HepG2 (cell line): Measurements from ENCODE around the gene KRTCAP3. TPM values are rescaled to one million over a fixed set of nuclear protein-coding genes. Genes with fewer than 3 reads are reported as not detected.
A peak's percentile ranks its signal among the peaks of the same experiment; 100 is the strongest.

Experiments
- CAMTA2 ChIP-seq: sonication (generic); formaldehyde crosslinking; IDR thresholded peaks from 2 replicates; pipeline ENCODE4 v1.4.0; 2020; ENCODE audit warnings: mild to moderate bottlenecking, missing genetic modification reagents, borderline replicate concordance
- JUND ChIP-seq: sonication (generic); formaldehyde crosslinking; IDR thresholded peaks from 2 replicates; pipeline ENCODE4 v1.8.0; 2022; ENCODE audit warnings: mild to moderate bottlenecking, missing genetic modification reagents
- KLF13 ChIP-seq: sonication (generic); formaldehyde crosslinking; IDR thresholded peaks from 2 replicates; pipeline ENCODE4 v1.4.0; 2020; ENCODE audit warnings: mild to moderate bottlenecking, missing genetic modification reagents
- MBD4 ChIP-seq: IDR thresholded peaks from 2 replicates; pipeline ENCODE4 v1.6.1; 2012; ENCODE audit warnings: low read length, inconsistent platforms, borderline replicate concordance
- PHF21A ChIP-seq: sonication (generic); formaldehyde crosslinking; IDR thresholded peaks from 2 replicates; pipeline ENCODE4 v1.5.0; 2020; ENCODE audit warnings: mild to moderate bottlenecking, missing genetic modification reagents
- ZNF235 ChIP-seq: sonication (generic); formaldehyde crosslinking; IDR thresholded peaks from 2 replicates; pipeline ENCODE4 v1.8.1; 2023; ENCODE audit warnings: mild to moderate bottlenecking, missing genetic modification reagents, borderline replicate concordance
- ZNF263 ChIP-seq: sonication (generic); formaldehyde crosslinking; IDR thresholded peaks from 2 replicates; pipeline ENCODE4 v1.4.0; 2020; ENCODE audit warnings: missing genetic modification reagents
- ZNF350 ChIP-seq: sonication (generic); formaldehyde crosslinking; IDR thresholded peaks from 2 replicates; pipeline ENCODE4 v1.4.0; 2020; ENCODE audit warnings: mild to moderate bottlenecking, low read depth, missing genetic modification reagents, borderline replicate concordance
- ZNF383 ChIP-seq: sonication (generic); formaldehyde crosslinking; IDR thresholded peaks from 2 replicates; pipeline ENCODE4 v1.4.0; 2020; ENCODE audit warnings: missing genetic modification reagents, mild to moderate bottlenecking, borderline replicate concordance
- ZNF510 ChIP-seq: sonication (generic); formaldehyde crosslinking; IDR thresholded peaks from 2 replicates; pipeline ENCODE4 v1.4.0; 2020; ENCODE audit warnings: low read depth, mild to moderate bottlenecking, missing genetic modification reagents
- polyA plus RNA-seq, 8 experiments: library from polyadenylated mRNA; depleted of rRNA in 3 of 8; stranded (reverse) in 7 of 8; unstranded in 1 of 8; fragments of >200 nt; fragmentation: Illumina TruSeq in 4 of 8; extraction: Trizol in 4 of 8; gene quantifications; 2 replicates each; pipeline versions ENCODE4 v1.2.1 to v1.2.3, GENCODE V29; 2011 to 2016; ENCODE audit warnings: low read depth in 4 of 8, missing spikeins in 1 of 8, mixed read lengths in 1 of 8; ENCODE audit not compliant: insufficient read depth in 1 of 8
- total RNA-seq, 5 experiments: library from RNA; depleted of rRNA; stranded (reverse); fragments of >200 nt; fragmentation: Illumina TruSeq; extraction: Trizol; gene quantifications; 2 replicates each; pipeline ENCODE4 v1.2.3, GENCODE V29; 2016; ENCODE audit warnings: low read depth in 1 of 5
- TF ChIP-seq, protein P1 (sequence below): sonication (generic); formaldehyde crosslinking; IDR thresholded peaks from 2 replicates; pipeline ENCODE4 v1.5.0; 2020; ENCODE audit warnings: missing genetic modification reagents
- TF ChIP-seq, protein P2 (sequence below): sonication (generic); formaldehyde crosslinking; IDR thresholded peaks from 2 replicates; pipeline ENCODE4 v1.8.0; 2022; ENCODE audit warnings: mild to moderate bottlenecking, missing genetic modification reagents, borderline replicate concordance
- TF ChIP-seq, protein P3 (sequence below): sonication (generic); formaldehyde crosslinking; IDR thresholded peaks from 2 replicates; pipeline ENCODE4 v1.9.0; 2021; ENCODE audit warnings: missing genetic modification reagents, borderline replicate concordance
- TF ChIP-seq, protein P4 (sequence below): sonication (generic); formaldehyde crosslinking; IDR thresholded peaks from 2 replicates; pipeline ENCODE4 v1.5.0; 2020; ENCODE audit warnings: missing genetic modification reagents
- TF ChIP-seq, protein P5 (sequence below): sonication (generic); formaldehyde crosslinking; IDR thresholded peaks from 2 replicates; pipeline ENCODE4 v1.4.0; 2020; ENCODE audit warnings: missing genetic modification reagents
- TF ChIP-seq, protein P6 (sequence below): fragments of 450-650 bp; IDR thresholded peaks from 2 replicates; pipeline ENCODE4 v1.6.1; 2017
- TF ChIP-seq, protein P7 (sequence below): sonication (generic); formaldehyde crosslinking; IDR thresholded peaks from 2 replicates; pipeline ENCODE4 v1.8.1; 2022; ENCODE audit warnings: low read depth, mild to moderate bottlenecking, missing genetic modification reagents

The KRTCAP3 gene
- total and polyA plus RNA-seq, 2 of the 13 experiments (the other 11 are each of a cell fraction or from before 2014, with no cell fraction given) = 2.1 to 4.5 TPM

DNA sequence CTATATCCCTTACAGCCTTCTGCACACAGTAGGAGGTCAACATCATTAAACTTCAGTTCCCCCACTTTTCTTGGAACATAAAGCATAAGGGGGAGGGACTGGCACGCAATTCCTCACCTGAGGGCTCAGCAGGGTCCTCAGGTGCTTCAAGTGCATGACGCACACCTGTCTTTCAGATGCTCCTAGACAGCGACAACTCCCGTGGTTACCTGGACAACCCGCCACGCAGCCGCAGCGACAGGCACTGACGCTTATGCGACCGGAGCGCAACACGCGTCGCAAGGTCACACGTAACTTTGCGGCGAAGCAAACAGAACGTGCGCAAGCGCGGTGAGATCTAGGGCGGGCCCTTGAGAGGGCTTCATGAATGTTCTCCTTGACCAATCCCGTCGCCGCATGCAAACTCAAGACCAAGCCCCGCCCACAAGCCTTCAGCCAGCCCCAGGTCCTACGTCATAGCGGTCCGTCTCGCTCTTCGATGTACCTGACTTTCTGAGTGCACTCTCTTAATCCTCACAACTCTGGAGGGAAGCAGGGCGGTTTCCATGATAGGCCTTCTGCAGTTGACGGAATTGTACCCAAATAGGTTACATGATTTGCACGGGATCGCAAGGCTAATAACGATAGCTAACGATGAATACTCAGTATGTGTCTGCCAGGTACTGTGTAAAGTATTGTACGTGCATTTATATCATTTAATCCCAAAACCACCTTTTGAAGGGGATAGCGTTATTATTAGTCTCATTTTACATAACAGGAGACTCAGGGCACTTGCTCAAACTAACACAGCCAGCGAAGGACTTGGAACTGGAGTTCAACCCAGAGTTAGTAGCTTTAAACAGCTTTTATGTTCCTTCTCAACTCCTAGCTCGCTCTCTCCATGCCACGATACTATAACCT lies 47.6 kb downstream of the KRTCAP3 start, which contains the start of gene IFT172 (continued):
- TF ChIP-seq MBD4 = no peak
- peak; percentile 72 for TF ChIP-seq ZNF350 (CRISPR knock-in tag)
- TF ChIP-seq, protein P1, sequence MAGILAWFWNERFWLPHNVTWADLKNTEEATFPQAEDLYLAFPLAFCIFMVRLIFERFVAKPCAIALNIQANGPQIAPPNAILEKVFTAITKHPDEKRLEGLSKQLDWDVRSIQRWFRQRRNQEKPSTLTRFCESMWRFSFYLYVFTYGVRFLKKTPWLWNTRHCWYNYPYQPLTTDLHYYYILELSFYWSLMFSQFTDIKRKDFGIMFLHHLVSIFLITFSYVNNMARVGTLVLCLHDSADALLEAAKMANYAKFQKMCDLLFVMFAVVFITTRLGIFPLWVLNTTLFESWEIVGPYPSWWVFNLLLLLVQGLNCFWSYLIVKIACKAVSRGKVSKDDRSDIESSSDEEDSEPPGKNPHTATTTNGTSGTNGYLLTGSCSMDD = no peak
- TF ChIP-seq ZNF235 (CRISPR knock-in tag) = 0 out of 2 replicates have a peak, but pooled peaks have one; percentile 26
- TF ChIP-seq ZNF383 (CRISPR knock-in tag) = no peak
- TF ChIP-seq PHF21A (CRISPR knock-in tag) = no peak
- TF ChIP-seq JUND (CRISPR knock-in tag) = peak; percentile 25; the same call in 1 of the 2 replicates
- no peak for TF ChIP-seq KLF13 (CRISPR knock-in tag)
- no peak for TF ChIP-seq ZNF263
- TF ChIP-seq, protein P2, sequence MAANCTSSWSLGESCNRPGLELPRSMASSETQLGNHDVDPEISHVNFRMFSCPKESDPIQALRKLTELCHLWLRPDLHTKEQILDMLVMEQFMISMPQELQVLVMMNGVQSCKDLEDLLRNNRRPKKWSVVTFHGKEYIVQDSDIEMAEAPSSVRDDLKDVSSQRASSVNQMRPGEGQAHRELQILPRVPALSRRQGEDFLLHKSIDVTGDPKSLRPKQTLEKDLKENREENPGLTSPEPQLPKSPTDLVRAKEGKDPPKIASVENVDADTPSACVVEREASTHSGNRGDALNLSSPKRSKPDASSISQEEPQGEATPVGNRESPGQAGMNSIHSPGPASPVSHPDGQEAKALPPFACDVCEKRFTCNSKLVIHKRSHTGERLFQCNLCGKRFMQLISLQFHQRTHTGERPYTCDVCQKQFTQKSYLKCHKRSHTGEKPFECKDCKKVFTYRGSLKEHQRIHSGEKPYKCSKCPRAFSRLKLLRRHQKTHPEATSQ (CRISPR knock-in tag) = no peak
- no peak for TF ChIP-seq ZNF510 (CRISPR knock-in tag)
- TF ChIP-seq, protein P3, sequence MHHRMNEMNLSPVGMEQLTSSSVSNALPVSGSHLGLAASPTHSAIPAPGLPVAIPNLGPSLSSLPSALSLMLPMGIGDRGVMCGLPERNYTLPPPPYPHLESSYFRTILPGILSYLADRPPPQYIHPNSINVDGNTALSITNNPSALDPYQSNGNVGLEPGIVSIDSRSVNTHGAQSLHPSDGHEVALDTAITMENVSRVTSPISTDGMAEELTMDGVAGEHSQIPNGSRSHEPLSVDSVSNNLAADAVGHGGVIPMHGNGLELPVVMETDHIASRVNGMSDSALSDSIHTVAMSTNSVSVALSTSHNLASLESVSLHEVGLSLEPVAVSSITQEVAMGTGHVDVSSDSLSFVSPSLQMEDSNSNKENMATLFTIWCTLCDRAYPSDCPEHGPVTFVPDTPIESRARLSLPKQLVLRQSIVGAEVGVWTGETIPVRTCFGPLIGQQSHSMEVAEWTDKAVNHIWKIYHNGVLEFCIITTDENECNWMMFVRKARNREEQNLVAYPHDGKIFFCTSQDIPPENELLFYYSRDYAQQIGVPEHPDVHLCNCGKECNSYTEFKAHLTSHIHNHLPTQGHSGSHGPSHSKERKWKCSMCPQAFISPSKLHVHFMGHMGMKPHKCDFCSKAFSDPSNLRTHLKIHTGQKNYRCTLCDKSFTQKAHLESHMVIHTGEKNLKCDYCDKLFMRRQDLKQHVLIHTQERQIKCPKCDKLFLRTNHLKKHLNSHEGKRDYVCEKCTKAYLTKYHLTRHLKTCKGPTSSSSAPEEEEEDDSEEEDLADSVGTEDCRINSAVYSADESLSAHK = no peak
- no peak for TF ChIP-seq CAMTA2 (CRISPR knock-in tag)
- TF ChIP-seq, protein P4, sequence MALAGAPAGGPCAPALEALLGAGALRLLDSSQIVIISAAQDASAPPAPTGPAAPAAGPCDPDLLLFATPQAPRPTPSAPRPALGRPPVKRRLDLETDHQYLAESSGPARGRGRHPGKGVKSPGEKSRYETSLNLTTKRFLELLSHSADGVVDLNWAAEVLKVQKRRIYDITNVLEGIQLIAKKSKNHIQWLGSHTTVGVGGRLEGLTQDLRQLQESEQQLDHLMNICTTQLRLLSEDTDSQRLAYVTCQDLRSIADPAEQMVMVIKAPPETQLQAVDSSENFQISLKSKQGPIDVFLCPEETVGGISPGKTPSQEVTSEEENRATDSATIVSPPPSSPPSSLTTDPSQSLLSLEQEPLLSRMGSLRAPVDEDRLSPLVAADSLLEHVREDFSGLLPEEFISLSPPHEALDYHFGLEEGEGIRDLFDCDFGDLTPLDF (CRISPR knock-in tag) = no peak
- TF ChIP-seq, protein P5, sequence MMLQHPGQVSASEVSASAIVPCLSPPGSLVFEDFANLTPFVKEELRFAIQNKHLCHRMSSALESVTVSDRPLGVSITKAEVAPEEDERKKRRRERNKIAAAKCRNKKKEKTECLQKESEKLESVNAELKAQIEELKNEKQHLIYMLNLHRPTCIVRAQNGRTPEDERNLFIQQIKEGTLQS (CRISPR knock-in tag) = 0 out of 2 replicates have a peak, but pooled peaks have one; percentile 37
- TF ChIP-seq, protein P6, sequence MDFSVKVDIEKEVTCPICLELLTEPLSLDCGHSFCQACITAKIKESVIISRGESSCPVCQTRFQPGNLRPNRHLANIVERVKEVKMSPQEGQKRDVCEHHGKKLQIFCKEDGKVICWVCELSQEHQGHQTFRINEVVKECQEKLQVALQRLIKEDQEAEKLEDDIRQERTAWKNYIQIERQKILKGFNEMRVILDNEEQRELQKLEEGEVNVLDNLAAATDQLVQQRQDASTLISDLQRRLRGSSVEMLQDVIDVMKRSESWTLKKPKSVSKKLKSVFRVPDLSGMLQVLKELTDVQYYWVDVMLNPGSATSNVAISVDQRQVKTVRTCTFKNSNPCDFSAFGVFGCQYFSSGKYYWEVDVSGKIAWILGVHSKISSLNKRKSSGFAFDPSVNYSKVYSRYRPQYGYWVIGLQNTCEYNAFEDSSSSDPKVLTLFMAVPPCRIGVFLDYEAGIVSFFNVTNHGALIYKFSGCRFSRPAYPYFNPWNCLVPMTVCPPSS = no peak
- TF ChIP-seq, protein P7, sequence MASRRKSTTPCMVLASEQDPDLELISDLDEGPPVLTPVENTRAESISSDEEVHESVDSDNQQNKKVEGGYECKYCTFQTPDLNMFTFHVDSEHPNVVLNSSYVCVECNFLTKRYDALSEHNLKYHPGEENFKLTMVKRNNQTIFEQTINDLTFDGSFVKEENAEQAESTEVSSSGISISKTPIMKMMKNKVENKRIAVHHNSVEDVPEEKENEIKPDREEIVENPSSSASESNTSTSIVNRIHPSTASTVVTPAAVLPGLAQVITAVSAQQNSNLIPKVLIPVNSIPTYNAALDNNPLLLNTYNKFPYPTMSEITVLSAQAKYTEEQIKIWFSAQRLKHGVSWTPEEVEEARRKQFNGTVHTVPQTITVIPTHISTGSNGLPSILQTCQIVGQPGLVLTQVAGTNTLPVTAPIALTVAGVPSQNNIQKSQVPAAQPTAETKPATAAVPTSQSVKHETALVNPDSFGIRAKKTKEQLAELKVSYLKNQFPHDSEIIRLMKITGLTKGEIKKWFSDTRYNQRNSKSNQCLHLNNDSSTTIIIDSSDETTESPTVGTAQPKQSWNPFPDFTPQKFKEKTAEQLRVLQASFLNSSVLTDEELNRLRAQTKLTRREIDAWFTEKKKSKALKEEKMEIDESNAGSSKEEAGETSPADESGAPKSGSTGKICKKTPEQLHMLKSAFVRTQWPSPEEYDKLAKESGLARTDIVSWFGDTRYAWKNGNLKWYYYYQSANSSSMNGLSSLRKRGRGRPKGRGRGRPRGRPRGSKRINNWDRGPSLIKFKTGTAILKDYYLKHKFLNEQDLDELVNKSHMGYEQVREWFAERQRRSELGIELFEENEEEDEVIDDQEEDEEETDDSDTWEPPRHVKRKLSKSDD = peak; percentile 97; the same call in 1 of the 2 replicates
